ENCODE measurements around the gene ELOB. TPM values are rescaled to one million over a fixed set of nuclear protein-coding genes. Genes with fewer than 3 reads are reported as not detected.

Gene ELOB
- 239 TPM for polyA plus RNA-seq (2013, experiment 1 of 2; ENCODE audit: insufficient read length)
- polyA plus RNA-seq (2013, experiment 2 of 2; ENCODE audit: insufficient read length), result 181 TPM

- peak; percentile 85 for DNase-seq
Measured at GRCh38 chr16:2777231-2777902, at the start of gene ELOB. TSS of gene ELOB (minus strand) at chr16:2777280. CDS start at chr16:2777239, 41 bp downstream.

- no peak for DNase-seq
Measured at GRCh38 chr16:2825906-2826305, 48.8 kb upstream of the ELOB start.

- no peak for DNase-seq
Measured at GRCh38 chr16:2825049-2825742, 48.1 kb upstream of the ELOB start.

GRCh38 chr16:2824626-2825025, 47.5 kb upstream of the ELOB start:
- DNase-seq, result no peak

- DNase-seq, result no peak
Measured at GRCh38 chr16:2822496-2822895, 45.4 kb upstream of the ELOB start.

GRCh38 chr16:2822158-2822495, 45.0 kb upstream of the ELOB start:
- DNase-seq, result no peak

- no peak for DNase-seq
Measured at GRCh38 chr16:2821487-2822157, 44.5 kb upstream of the ELOB start.

GRCh38 chr16:2820836-2821486, 43.9 kb upstream of the ELOB start:
- DNase-seq, result no peak

- DNase-seq, result no peak
Measured at GRCh38 chr16:2819939-2820835, 43.1 kb upstream of the ELOB start.

- no peak for DNase-seq
Measured at GRCh38 chr16:2819179-2819938, 42.3 kb upstream of the ELOB start.

GRCh38 chr16:2818272-2818876, 41.3 kb upstream of the ELOB start:
- no peak for DNase-seq

- no peak for DNase-seq
Measured at GRCh38 chr16:2817340-2818271, 40.5 kb upstream of the ELOB start.

GRCh38 chr16:2816751-2817339, 39.8 kb upstream of the ELOB start, which contains the start of gene PRSS21:
TSS of gene PRSS21 (plus strand) at chr16:2817237. CDS start at chr16:2817269, 32 bp downstream.
- no peak for DNase-seq

- no peak for DNase-seq
Measured at GRCh38 chr16:2815299-2815771, 38.3 kb upstream of the ELOB start.

GRCh38 chr16:2814551-2815298, 37.6 kb upstream of the ELOB start:
- no peak for DNase-seq

GRCh38 chr16:2813771-2814221, 36.7 kb upstream of the ELOB start:
- DNase-seq, result no peak

GRCh38 chr16:2811703-2812471, 34.8 kb upstream of the ELOB start:
- DNase-seq, result no peak

All from fibroblast of skin of back (primary cell).